ENCODE measurements around the gene ARHGAP26. TPM values are rescaled to one million over a fixed set of nuclear protein-coding genes. Genes with fewer than 3 reads are reported as not detected.

Gene ARHGAP26
- total RNA-seq, 2 donors from 2014 or later: 15.7 to 23.4 TPM

- ATAC-seq (no peak), DNase-seq (ENCODE audit: low spot score in 2 of 2) (no peak)
- Mint-ChIP-seq H3K27ac (no peak overlapping the region), H3K9me3 (peaks cover 0 to 4% of the 10 kb centered on the region in 2 donors), H3K36me3 (no peaks in the 10 kb centered on the region)
Measured at GRCh38 chr5:142794537-142794936, 24.4 kb downstream of the ARHGAP26 start.

- Mint-ChIP-seq H3K27ac (no peak overlapping the region), H3K36me3 (no peaks in the 10 kb centered on the region), H3K9me3 (peaks cover 0 to 4% of the 10 kb centered on the region in 2 donors)
- ATAC-seq (no peak), DNase-seq (ENCODE audit: low spot score in 2 of 2) (no peak)
Measured at GRCh38 chr5:142795251-142795650, 25.1 kb downstream of the ARHGAP26 start.

GRCh38 chr5:142796492-142797109 is 26.4 kb downstream of the ARHGAP26 start:
- no peak overlapping the region for H3K27ac Mint-ChIP-seq
- H3K9me3 Mint-ChIP-seq: peaks cover 0 to 4% of the 10 kb centered on the region in 2 donors
- no peak for DNase-seq (ENCODE audit: low spot score in 2 of 2)
- H3K36me3 Mint-ChIP-seq: no peaks in the 10 kb centered on the region
- ATAC-seq: no peak

GRCh38 chr5:142797420-142797819 is 27.2 kb downstream of the ARHGAP26 start:
- Mint-ChIP-seq H3K36me3 (no peaks in the 10 kb centered on the region), H3K27ac (no peak overlapping the region), H3K9me3 (peaks cover 0 to 4% of the 10 kb centered on the region in 2 donors)
- DNase-seq (ENCODE audit: low spot score in 2 of 2) (no peak), ATAC-seq (no peak)

- ATAC-seq (peak in 1 of 2 donors; percentile 23), DNase-seq (ENCODE audit: low spot score in 2 of 2) (no peak)
- Mint-ChIP-seq H3K27ac (peak overlapping the region; percentile 1 to 94), H3K9me3 (peaks cover 0 to 4% of the 10 kb centered on the region in 2 donors), H3K36me3 (no peaks in the 10 kb centered on the region)
Measured at GRCh38 chr5:142798099-142798770, 28.1 kb downstream of the ARHGAP26 start.

- Mint-ChIP-seq H3K36me3 (no peaks in the 10 kb centered on the region), H3K9me3 (peaks cover 0 to 4% of the 10 kb centered on the region in 2 donors), H3K27ac (peak overlapping the region; percentile 94 to 97)
- DNase-seq (ENCODE audit: low spot score in 2 of 2): peak in 1 of 2 donors; percentile 52
- peak; percentile 77 to 86 for ATAC-seq
Measured at GRCh38 chr5:142800776-142801494, 30.8 kb downstream of the ARHGAP26 start.

GRCh38 chr5:142801495-142801871 is 31.3 kb downstream of the ARHGAP26 start:
- no peak for DNase-seq (ENCODE audit: low spot score in 2 of 2)
- Mint-ChIP-seq H3K9me3 (peaks cover 0 to 4% of the 10 kb centered on the region in 2 donors), H3K27ac (peak overlapping the region; percentile 94 to 97), H3K36me3 (no peaks in the 10 kb centered on the region)
- ATAC-seq: no peak

- Mint-ChIP-seq H3K27ac (no peak overlapping the region), H3K9me3 (no peaks in the 10 kb centered on the region), H3K36me3 (no peaks in the 10 kb centered on the region)
- no peak for DNase-seq (ENCODE audit: low spot score in 2 of 2)
- ATAC-seq: no peak
Measured at GRCh38 chr5:142803428-142804125, 33.4 kb downstream of the ARHGAP26 start.

GRCh38 chr5:142805339-142805738 is 35.2 kb downstream of the ARHGAP26 start:
- no peak for ATAC-seq
- no peaks in the 10 kb centered on the region for H3K9me3 Mint-ChIP-seq
- DNase-seq (ENCODE audit: low spot score in 2 of 2): no peak

GRCh38 chr5:142806841-142807267 is 36.7 kb downstream of the ARHGAP26 start:
- Mint-ChIP-seq H3K27ac (no peak overlapping the region), H3K36me3 (no peaks in the 10 kb centered on the region), H3K9me3 (no peaks in the 10 kb centered on the region)
- ATAC-seq (no peak), DNase-seq (ENCODE audit: low spot score in 2 of 2) (no peak)

More at GRCh38 chr5:142805339-142805738, 35.2 kb downstream of the ARHGAP26 start:
- no peaks in the 10 kb centered on the region for H3K36me3 Mint-ChIP-seq
- no peak overlapping the region for H3K27ac Mint-ChIP-seq

- Mint-ChIP-seq H3K27ac (no peak overlapping the region), H3K36me3 (no peaks in the 10 kb centered on the region), H3K9me3 (no peaks in the 10 kb centered on the region)
- no peak for DNase-seq (ENCODE audit: low spot score in 2 of 2)
- no peak for ATAC-seq
Measured at GRCh38 chr5:142807372-142807911, 37.3 kb downstream of the ARHGAP26 start.

GRCh38 chr5:142808878-142809598 is 38.9 kb downstream of the ARHGAP26 start:
- Mint-ChIP-seq H3K36me3 (peaks cover 1 to 8% of the 10 kb centered on the region in 2 donors), H3K27ac (no peak overlapping the region), H3K9me3 (no peaks in the 10 kb centered on the region)
- DNase-seq (ENCODE audit: low spot score in 2 of 2) (no peak), ATAC-seq (no peak)

- no peak for ATAC-seq
- no peak overlapping the region for H3K27ac Mint-ChIP-seq
- DNase-seq (ENCODE audit: low spot score in 2 of 2): no peak
- H3K9me3 Mint-ChIP-seq: no peaks in the 10 kb centered on the region
- H3K36me3 Mint-ChIP-seq: peaks cover 6 to 10% of the 10 kb centered on the region in 2 donors
Measured at GRCh38 chr5:142810081-142810480, 39.9 kb downstream of the ARHGAP26 start.

GRCh38 chr5:142810743-142811290 is 40.6 kb downstream of the ARHGAP26 start:
- Mint-ChIP-seq H3K36me3 (peaks cover 6 to 10% of the 10 kb centered on the region in 2 donors), H3K27ac (no peak overlapping the region), H3K9me3 (no peaks in the 10 kb centered on the region)
- no peak for DNase-seq (ENCODE audit: low spot score in 2 of 2)
- no peak for ATAC-seq

GRCh38 chr5:142811866-142812557 is 41.8 kb downstream of the ARHGAP26 start:
- peaks cover 6 to 10% of the 10 kb centered on the region in 2 donors for H3K36me3 Mint-ChIP-seq
- DNase-seq (ENCODE audit: low spot score in 2 of 2) (no peak), ATAC-seq (no peak)
- H3K9me3 Mint-ChIP-seq: no peaks in the 10 kb centered on the region
- no peak overlapping the region for H3K27ac Mint-ChIP-seq

All from activated naive CD4-positive, alpha-beta T cell treated with anti-CD3 and anti-CD28 coated beads, Interleukin-2, amount 50 U/mL, for 72 hours (primary cell).